ENCODE results near the gene PRX. TPM values are rescaled to one million over a fixed set of nuclear protein-coding genes. Genes with fewer than 3 reads are reported as not detected.

PRX gene
- total RNA-seq, 1 experiment from 2014 or later = 3.4 TPM

GRCh38 chr19:40397568-40397906, 15.6 kb downstream of the PRX start:
- Histone ChIP-seq H3K27ac (ENCODE audit: low read length) (no peak overlapping the region), H3K4me1 (ENCODE audit: control insufficient read depth, insufficient read depth, low read length) (no peaks in the 10 kb centered on the region), H3K27me3 (ENCODE audit: control insufficient read depth, insufficient read depth, low read length) (no peaks in the 10 kb centered on the region), H3K4me3 (ENCODE audit: low read depth in 2 of 2, low read length in 2 of 2) (no peak overlapping the region), H3K36me3 (ENCODE audit: control insufficient read depth, insufficient read depth, low read length) (no peaks in the 10 kb centered on the region), H3K9me3 (ENCODE audit: control insufficient read depth, insufficient read depth, low read depth, low read length) (no peaks in the 10 kb centered on the region)
- TF ChIP-seq TCF7L2 (IDR thresholded peaks at IDR 0.05; ENCODE audit: low read depth, low read length) (no peak), REST (IDR thresholded peaks at IDR 0.05; ENCODE audit: insufficient read depth in 1 of 2, low read depth in 2 of 2, low read length in 1 of 2) (no peak), POLR2AphosphoS5 (IDR thresholded peaks at IDR 0.05; ENCODE audit: low read depth, low read length) (no peak), SIN3A (IDR thresholded peaks at IDR 0.05; ENCODE audit: borderline replicate concordance, insufficient read depth, low read depth, low read length) (no peak)
- ATAC-seq (no peak), DNase-seq (ENCODE audit: low read depth, low spot score) (no peak)
- CTCF ChIA-PET = no interaction called here
- no TSS peak for BruUV-seq (replicated peaks)
- POLR2A ChIA-PET = no interaction called here
- intact Hi-C loops (cut with micrococcal nuclease; ENCODE audit: unreplicated experiment) = no loop called here
- in situ Hi-C loops (cut with HindIII; ENCODE audit: low pct_unique_long_range_greater_than_20kb, low sequenced_read_pairs) = no loop called here

DNA sequence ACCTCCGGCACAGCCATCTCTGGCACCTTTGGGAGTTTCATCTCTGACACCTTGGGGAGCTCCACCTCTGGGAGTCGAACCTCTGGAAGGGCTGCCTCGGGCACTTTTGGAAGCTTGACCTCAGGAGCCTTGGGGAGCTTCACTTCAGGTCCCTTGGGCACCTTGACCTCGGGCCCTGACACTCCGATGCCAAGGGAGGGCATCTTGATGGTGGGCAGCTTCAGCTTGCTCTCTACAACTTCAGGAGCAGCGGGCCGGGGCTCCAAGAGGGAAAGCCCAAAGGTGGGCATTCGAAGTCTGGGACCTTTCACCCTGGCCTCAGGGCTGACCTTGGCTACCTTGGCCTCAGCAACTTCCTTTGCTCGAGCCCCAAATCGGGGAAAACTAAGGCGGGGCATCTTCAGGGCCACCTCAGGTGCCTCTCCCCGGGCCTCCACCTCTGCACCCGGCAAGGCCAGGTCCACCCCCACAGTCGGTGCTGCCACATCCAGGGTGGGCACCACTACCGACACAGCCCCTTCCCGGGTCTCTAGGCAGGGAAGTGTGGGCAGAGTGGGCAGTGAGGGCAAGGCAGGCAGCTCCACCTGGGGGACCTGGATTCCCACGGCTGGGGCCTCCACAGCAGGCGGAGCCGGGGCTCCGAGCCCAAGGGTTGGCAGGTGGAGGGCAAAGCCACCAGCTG, 16.2 kb downstream of the PRX start:
- TF ChIP-seq REST (IDR thresholded peaks at IDR 0.05; ENCODE audit: insufficient read depth in 1 of 2, low read depth in 2 of 2, low read length in 1 of 2) (no peak), SIN3A (IDR thresholded peaks at IDR 0.05; ENCODE audit: borderline replicate concordance, insufficient read depth, low read depth, low read length) (no peak), CTCF (IDR thresholded peaks at IDR 0.05) (no peak), TCF7L2 (IDR thresholded peaks at IDR 0.05; ENCODE audit: low read depth, low read length) (no peak), POLR2AphosphoS5 (IDR thresholded peaks at IDR 0.05; ENCODE audit: low read depth, low read length) (no peak)
- in situ Hi-C loops (cut with HindIII; ENCODE audit: low pct_unique_long_range_greater_than_20kb, low sequenced_read_pairs) = no loop called here
- DNase-seq (ENCODE audit: low read depth, low spot score) = no peak
- H3K4me3 ChIP-seq (ENCODE audit: low read depth in 2 of 2, low read length in 2 of 2) = no peak overlapping the region
- no peak overlapping the region for H3K27ac ChIP-seq (ENCODE audit: low read length)
- ATAC-seq = no peak
- no peaks in the 10 kb centered on the region for H3K9me3 ChIP-seq (ENCODE audit: control insufficient read depth, insufficient read depth, low read depth, low read length)
- no peaks in the 10 kb centered on the region for H3K27me3 ChIP-seq (ENCODE audit: control insufficient read depth, insufficient read depth, low read length)
- no TSS peak for BruUV-seq (replicated peaks)
- intact Hi-C loops (cut with micrococcal nuclease; ENCODE audit: unreplicated experiment) = no loop called here
- H3K4me1 ChIP-seq (ENCODE audit: control insufficient read depth, insufficient read depth, low read length) = no peaks in the 10 kb centered on the region
- ChIA-PET CTCF (interaction anchor here (0.5 kb wide), 1 partner anchor 20 kb away, joined by 3 read pairs; no protein-coding TSS in a partner anchor), POLR2A (no interaction called here)
- H3K36me3 ChIP-seq (ENCODE audit: control insufficient read depth, insufficient read depth, low read length) = no peaks in the 10 kb centered on the region

Measured in Panc1 (cell line).